K562 (cell line): ENCODE measurements around the gene ATP13A2. TPM values are rescaled to one million over a fixed set of nuclear protein-coding genes. Genes with fewer than 3 reads are reported as not detected.

ENCODE experiments used
- ATAC-seq: fragments of 200-7000 bp; cut with Tn5 transposase; 3 replicates; pipeline ENCODE4 v1.9.1; 2020; ENCODE audit warnings: moderate library complexity
- BruUV-seq: library from RNA; stranded (reverse); fragments of 400-500 nt; replicated peaks from 2 replicates; lab custom pipeline; 2021; lab: Mats Ljungman, UMichigan
- CTCF ChIA-PET: fragments of 300-600 bp; formaldehyde crosslinking; extraction: SDS; loops from one replicate; lab custom pipeline; 2021; ENCODE audit warnings: low intra/inter-chr PET ratio; lab: Yijun Ruan, JAX
- POLR2A ChIA-PET: fragments of 300-600, 350-650 bp; sonication (Branson Sonifier 250); formaldehyde crosslinking; extraction: SDS; loops from one replicate; lab custom pipeline; 2021; ENCODE audit warnings: antibody characterized with exemption, inconsistent platforms; lab: Yijun Ruan, JAX
- DNase-seq, 4 experiments: peaks; one replicate each; pipeline versions ENCODE4 v3.0.0 to v3.0.0-alpha.2; 2011 to 2018; ENCODE audit warnings: low spot score in 3 of 4, mixed read lengths in 3 of 4; ENCODE audit errors: extremely low read depth in 1 of 4
- FAIRE-seq: peaks from 2 replicates; lab custom pipeline; 2011; peaks lifted over from hg19 to GRCh38; lab: Jason Lieb, UNC
- H2AFZ ChIP-seq: 2 replicates; pipeline ENCODE4 v1.6.0; 2011; ENCODE audit warnings: low read depth, low read length, control low read depth, inconsistent platforms
- H3K27ac ChIP-seq: fragments of 200-600 bp; 3 replicates; pipeline ENCODE4 v1.8.0; 2011; ENCODE audit warnings: low read depth, mild to moderate bottlenecking, control low read depth, inconsistent platforms, low read length, moderate library complexity, mixed read lengths; ENCODE audit errors: extremely low read depth
- H3K27me3 ChIP-seq, 2 experiments: fragments of 300-600 bp in 1 of 2; 2 replicates in 1 of 2; 3 replicates in 1 of 2; pipeline versions ENCODE4 v1.6.0 to v1.8.0; 2011; ENCODE audit warnings: inconsistent platforms in 2 of 2, low read length in 2 of 2, mild to moderate bottlenecking in 1 of 2, mixed read lengths in 1 of 2, moderate library complexity in 1 of 2; ENCODE audit not compliant: control insufficient read depth in 2 of 2, insufficient read depth in 2 of 2
- H3K36me3 ChIP-seq: fragments of 300-600 bp; 3 replicates; pipeline ENCODE4 v1.8.0; 2011; ENCODE audit warnings: mild to moderate bottlenecking, low read length, inconsistent platforms; ENCODE audit not compliant: control insufficient read depth, insufficient read depth
- H3K4me1 ChIP-seq, 2 experiments: fragments of 200-600 bp in 1 of 2; replicated peaks in 1 of 2; 2 replicates in 1 of 2; 3 replicates in 1 of 2; pipeline versions ENCODE4 v1.5.1 to v1.8.0; 2011; ENCODE audit warnings: inconsistent platforms in 2 of 2, low read length in 2 of 2, mild to moderate bottlenecking in 1 of 2, mixed read lengths in 1 of 2, moderate library complexity in 1 of 2; ENCODE audit not compliant: control insufficient read depth in 2 of 2, insufficient read depth in 2 of 2
- H3K4me2 ChIP-seq: 2 replicates; pipeline ENCODE4 v1.6.1; 2011; ENCODE audit warnings: low read length, control low read depth, inconsistent platforms, mixed read lengths; ENCODE audit not compliant: insufficient read depth
- H3K4me3 ChIP-seq: fragments of 200-600 bp; sonication (generic), shearing (Covaris generic); 2 replicates; pipeline ENCODE4 v1.5.1; 2016; ENCODE audit warnings: control low read depth, inconsistent platforms
- H3K79me2 ChIP-seq: fragments of 200-600 bp; 3 replicates; pipeline ENCODE4 v1.8.0; 2011; ENCODE audit warnings: low read length, inconsistent platforms; ENCODE audit not compliant: control insufficient read depth, insufficient read depth
- H3K9ac ChIP-seq, 2 experiments: 2 replicates each; pipeline versions ENCODE4 v1.6.0 to v1.6.1; 2011; ENCODE audit warnings: low read depth in 2 of 2, low read length in 2 of 2, control low read depth in 1 of 2, inconsistent platforms in 1 of 2, mild to moderate bottlenecking in 1 of 2, mixed read lengths in 1 of 2; ENCODE audit not compliant: insufficient read depth in 1 of 2
- H3K9me1 ChIP-seq: one replicate; pipeline ENCODE4 v1.6.0; 2011; ENCODE audit warnings: inconsistent platforms, mild to moderate bottlenecking, low read length, moderate library complexity; ENCODE audit not compliant: control insufficient read depth, insufficient read depth
- H3K9me3 ChIP-seq: replicated peaks from 2 replicates; pipeline ENCODE4 v1.5.1; 2011; ENCODE audit warnings: low read depth, low read length, inconsistent platforms; ENCODE audit not compliant: control insufficient read depth, insufficient read depth
- H4K20me1 ChIP-seq: replicated peaks from 2 replicates; pipeline ENCODE4 v1.6.1; 2011; ENCODE audit warnings: low read length, inconsistent platforms, mixed read lengths; ENCODE audit not compliant: control insufficient read depth, insufficient read depth
- ARHGAP35 ChIP-seq: fragments of 450-650 bp; IDR thresholded peaks from 2 replicates; pipeline ENCODE4 v1.6.1; 2018; ENCODE audit not compliant: partially characterized antibody
- BACH1 ChIP-seq: fragments of 200-800 bp; sonication (Bioruptor generic); IDR thresholded peaks from 2 replicates; pipeline ENCODE4 v1.6.1; 2016; ENCODE audit warnings: missing genetic modification characterization, missing compliant biosample characterization
- BHLHE40 ChIP-seq: IDR thresholded peaks from 2 replicates; pipeline ENCODE4 v1.6.1; 2011; ENCODE audit warnings: low read length, improper control_type of control experiment
- BRD9 ChIP-seq: fragments of 450-650 bp; IDR thresholded peaks from 2 replicates; pipeline ENCODE4 v1.6.1; 2018; ENCODE audit warnings: low read depth; ENCODE audit not compliant: partially characterized antibody
- CCAR2 ChIP-seq: fragments of 200-400 bp; formaldehyde crosslinking; IDR thresholded peaks from 2 replicates; pipeline ENCODE4 v1.6.1; 2017; ENCODE audit warnings: mild to moderate bottlenecking, low read depth, low read length
- EHMT2 ChIP-seq: fragments of 450-650 bp; IDR thresholded peaks from 2 replicates; pipeline ENCODE4 v1.6.1; 2018; ENCODE audit warnings: antibody characterized with exemption
- GATAD2B ChIP-seq: fragments of 450-650 bp; IDR thresholded peaks from 2 replicates; pipeline ENCODE4 v1.6.1; 2017; ENCODE audit warnings: mild to moderate bottlenecking, borderline replicate concordance
- GTF3C2 ChIP-seq: IDR thresholded peaks from 3 replicates; pipeline ENCODE4 v1.6.1; 2011; ENCODE audit warnings: borderline replicate concordance, mild to moderate bottlenecking, moderate library complexity; ENCODE audit not compliant: insufficient read length; ENCODE audit errors: extremely low read depth
- JUN ChIP-seq, 2 experiments: sonication (generic) in 1 of 2; formaldehyde crosslinking in 1 of 2; IDR thresholded peaks; 2 replicates each; pipeline versions ENCODE4 v1.6.1 to v1.8.0; 2012 to 2022; ENCODE audit warnings: borderline replicate concordance in 2 of 2, mild to moderate bottlenecking in 2 of 2, improper control_type of control experiment in 1 of 2, low read depth in 1 of 2, low read length in 1 of 2, missing genetic modification reagents in 1 of 2
- KAT8 ChIP-seq: fragments of 450-650 bp; IDR thresholded peaks from 2 replicates; pipeline ENCODE4 v1.6.1; 2016; ENCODE audit warnings: low read depth, mild to moderate bottlenecking
- KDM1A ChIP-seq, 2 experiments: fragments of 450-650 bp; IDR thresholded peaks; 2 replicates each; pipeline ENCODE4 v1.6.1; 2016; ENCODE audit warnings: mild to moderate bottlenecking in 2 of 2
- MCM5 ChIP-seq: fragments of 450-650 bp; IDR thresholded peaks from 2 replicates; pipeline ENCODE4 v1.6.1; 2016; ENCODE audit warnings: low read depth
- NFATC3 ChIP-seq: fragments of 450-650 bp; IDR thresholded peaks from 2 replicates; pipeline ENCODE4 v1.6.1; 2017; ENCODE audit warnings: mild to moderate bottlenecking
- RBBP5 ChIP-seq: fragments of 200-600 bp; sonication (generic); IDR thresholded peaks from 2 replicates; pipeline ENCODE4 v1.6.1; 2012; ENCODE audit warnings: borderline replicate concordance, mild to moderate bottlenecking, low read length, control low read depth, inconsistent platforms; ENCODE audit not compliant: insufficient read depth, poor library complexity, severe bottlenecking
- RFX5 ChIP-seq: IDR thresholded peaks from 2 replicates; pipeline ENCODE4 v1.6.1; 2011; ENCODE audit warnings: low read depth, mild to moderate bottlenecking, improper control_type of control experiment, low read length
- SMARCA5 ChIP-seq: fragments of 450-650 bp; IDR thresholded peaks from 2 replicates; pipeline ENCODE4 v1.6.1; 2016
- TBP ChIP-seq: optimal IDR thresholded peaks from 2 replicates; pipeline ENCODE3; 2011; ENCODE audit warnings: low read depth, low read length, improper control_type of control experiment
- ZNF133 ChIP-seq: fragments of 250-450 bp; sonication (Bioruptor Pico); IDR thresholded peaks from 2 replicates; pipeline ENCODE4 v1.4.0; 2020; ENCODE audit warnings: mild to moderate bottlenecking
- ZNF384 ChIP-seq: IDR thresholded peaks from 2 replicates; pipeline ENCODE4 v1.6.1; 2012; ENCODE audit warnings: low read depth, low read length, improper control_type of control experiment
- WGBS: fragments of 100-300 bp; shearing (Covaris generic); methylation state at CpG from one replicate; pipeline ENCODE4 v1.1.6; 2016; ENCODE audit warnings: low coverage, mixed read lengths; ENCODE audit not compliant: insufficient coverage; ENCODE audit errors: missing lambda C conversion rate; 5-methylcytosine and 5-hydroxymethylcytosine counted together
- in situ Hi-C: fragments of 300-500 bp; cut with MboI; formaldehyde crosslinking; loops from 4 replicates; pipeline ENCODE4 v1.15.0; 2018; ENCODE audit warnings: inconsistent platforms, mixed read lengths
- intact Hi-C: fragments of 100-400 bp; cut with micrococcal nuclease; formaldehyde crosslinking; loops from 2 replicates; pipeline ENCODE4 v1.14.2; 2022
- polyA plus RNA-seq, 8 experiments: library from polyadenylated mRNA; depleted of rRNA in 4 of 8; stranded (reverse) in 5 of 8; unstranded in 3 of 8; fragments of >200 nt; fragmentation: Nextera tagmentation in 2 of 8; fragmentation: Illumina TruSeq in 1 of 8; extraction: Ambion mirVana in 2 of 8; extraction: Trizol in 1 of 8; gene quantifications; 2 replicates each; pipeline versions ENCODE4 v1.2.1 to v1.2.3, GENCODE V29; 2011 to 2014; ENCODE audit warnings: inconsistent platforms in 1 of 8, missing spikeins in 1 of 8
- total RNA-seq, 7 experiments: library from RNA; depleted of rRNA in 6 of 7; stranded (reverse); fragments of >200 nt in 6 of 7; fragmentation: Illumina TruSeq in 2 of 7; extraction: Trizol in 2 of 7; gene quantifications; 2 replicates each; pipeline versions ENCODE4 v1.2.1 to v1.2.3, GENCODE V29; 2011 to 2021; ENCODE audit warnings: low replicate concordance in 1 of 7

The ATP13A2 gene
- total and polyA plus RNA-seq, 9 of the 15 experiments (the other 6 are each of a cell fraction or from before 2014, with no cell fraction given), result 0.36 to 56.3 (median 16.3) TPM

GRCh38 chr1:16986962-16987361, 24.8 kb downstream of the ATP13A2 start (continued):
- TF ChIP-seq GTF3C2 (no peak), RFX5 (no peak), BHLHE40 (0 out of 2 replicates have a peak, but pooled peaks have one; percentile 17), BRD9 (no peak), KAT8 (no peak), MCM5 (no peak)

GRCh38 chr1:16986560-16986959, 25.2 kb downstream of the ATP13A2 start:
- in situ Hi-C loops (no loop called here), intact Hi-C loops (no loop called here)
- Histone ChIP-seq H3K79me2 (no peaks in the 10 kb centered on the region), H3K27me3 (peaks cover under 1% of the 10 kb centered on the region in 2 experiments; a peak in 2 of 5 replicates), H4K20me1 (peaks cover under 1% of the 10 kb centered on the region), H3K4me1 (peaks cover 0 to 16% of the 10 kb centered on the region in 2 experiments; a peak in 2 of 5 replicates), H3K9ac (no peak overlapping the region), H3K36me3 (peaks cover 13% of the 10 kb centered on the region; the same call in 1 of the 3 replicates), H3K4me3 (no peak overlapping the region), H3K9me1 (peaks cover 4% of the 10 kb centered on the region), H2AFZ (no peak overlapping the region), H3K27ac (no peak overlapping the region), H3K4me2 (no peak overlapping the region), H3K9me3 (no peaks in the 10 kb centered on the region)
- ChIA-PET CTCF (no interaction called here), POLR2A (interaction anchor here (2.3 kb wide), 1 partner anchor 11 kb away, joined by 8 read pairs; no protein-coding TSS in a partner anchor)
- ATAC-seq (no peak), DNase-seq (no peak), FAIRE-seq (no peak)
- 83% methylated on average over 20 of the region's 23 CpGs for whole genome bisulfite sequencing
- TF ChIP-seq RBBP5 (no peak), SMARCA5 (no peak), BACH1 (tag) (no peak), GATAD2B (no peak), KDM1A (IDR thresholded peaks at IDR 0.05) (no peak), ARHGAP35 (no peak), JUN (IDR thresholded peaks at IDR 0.05; ENCODE audit: borderline replicate concordance, low read depth, low read length) (no peak), JUN (CRISPR knock-in tag; IDR thresholded peaks at IDR 0.05; ENCODE audit: borderline replicate concordance) (no peak), NFATC3 (no peak), ZNF384 (no peak), CCAR2 (no peak), ZNF133 (no peak), TBP (no peak), EHMT2 (no peak)
- no TSS peak for BruUV-seq
